ENCODE results near the gene TMEM17. TPM values are rescaled to one million over a fixed set of nuclear protein-coding genes. Genes with fewer than 3 reads are reported as not detected.
A peak's percentile ranks its signal among the peaks of the same experiment; 100 is the strongest.

Gene TMEM17
- 1.9 and 4.2 TPM in 2 replicates for total RNA-seq (ENCODE audit: low replicate concordance)
- long read RNA-seq, transcript TMEM17-201 (4 exons, 1,797 nt): major isoform, 5 of 6 reads
- long read RNA-seq, partial matches to known transcripts: 0 of 6 reads
- long read RNA-seq, other reads (novel, unspliced or antisense): 1 of 6 reads

GRCh38 chr2:62505750-62506420, at the start of gene TMEM17:
TMEM17 (minus strand) TSS chr2:62506195; CDS start chr2:62506129, 66 bp downstream.
- H3K36me3 Mint-ChIP-seq: no peaks in the 10 kb centered on the region
- H3K9me3 Mint-ChIP-seq: no peaks in the 10 kb centered on the region
- H3K4me3 Mint-ChIP-seq: peak within 1 kb of the TSS; percentile 92
- peak within 1 kb of the TSS; percentile 90 for H3K27ac Mint-ChIP-seq
- H3K27me3 Mint-ChIP-seq: no peaks in the 10 kb centered on the region
- DNase-seq (ENCODE audit: extremely low spot score, unreplicated experiment): peak; percentile 91
- peaks cover 12% of the 10 kb centered on the region for H3K4me1 Mint-ChIP-seq (ENCODE audit: unreplicated experiment)
- no peak for TF ChIP-seq CTCF (conservative IDR thresholded peaks at IDR 0.05)

GRCh38 chr2:62554440-62554839, 48.4 kb upstream of the TMEM17 start:
- H3K4me1 Mint-ChIP-seq (ENCODE audit: unreplicated experiment): no peaks in the 10 kb centered on the region
- no peak for DNase-seq (ENCODE audit: extremely low spot score, unreplicated experiment)
- no peaks in the 10 kb centered on the region for H3K27me3 Mint-ChIP-seq
- peaks cover 6% of the 10 kb centered on the region for H3K9me3 Mint-ChIP-seq
- TF ChIP-seq CTCF (conservative IDR thresholded peaks at IDR 0.05): no peak
- no peak overlapping the region for H3K27ac Mint-ChIP-seq
- no peak overlapping the region for H3K4me3 Mint-ChIP-seq
- H3K36me3 Mint-ChIP-seq: no peaks in the 10 kb centered on the region

- H3K36me3 Mint-ChIP-seq: no peaks in the 10 kb centered on the region
- H3K27me3 Mint-ChIP-seq: no peaks in the 10 kb centered on the region
- no peak for DNase-seq (ENCODE audit: extremely low spot score, unreplicated experiment)
- no peaks in the 10 kb centered on the region for H3K9me3 Mint-ChIP-seq
- no peak for TF ChIP-seq CTCF (conservative IDR thresholded peaks at IDR 0.05)
- no peak overlapping the region for H3K27ac Mint-ChIP-seq
- no peaks in the 10 kb centered on the region for H3K4me1 Mint-ChIP-seq (ENCODE audit: unreplicated experiment)
- no peak overlapping the region for H3K4me3 Mint-ChIP-seq
Measured at GRCh38 chr2:62550461-62550860, 44.5 kb upstream of the TMEM17 start.

- no peak for DNase-seq (ENCODE audit: extremely low spot score, unreplicated experiment)
- no peaks in the 10 kb centered on the region for H3K27me3 Mint-ChIP-seq
- TF ChIP-seq CTCF (conservative IDR thresholded peaks at IDR 0.05): no peak
- no peaks in the 10 kb centered on the region for H3K4me1 Mint-ChIP-seq (ENCODE audit: unreplicated experiment)
- no peaks in the 10 kb centered on the region for H3K36me3 Mint-ChIP-seq
- H3K9me3 Mint-ChIP-seq: no peaks in the 10 kb centered on the region
- H3K27ac Mint-ChIP-seq: no peak overlapping the region
- no peak overlapping the region for H3K4me3 Mint-ChIP-seq
Measured at GRCh38 chr2:62547854-62548253, 41.9 kb upstream of the TMEM17 start.

- no peak for DNase-seq (ENCODE audit: extremely low spot score, unreplicated experiment)
- Mint-ChIP-seq H3K27ac (no peak overlapping the region), H3K4me3 (no peak overlapping the region), H3K36me3 (no peaks in the 10 kb centered on the region), H3K4me1 (ENCODE audit: unreplicated experiment) (peaks cover 15% of the 10 kb centered on the region), H3K27me3 (no peaks in the 10 kb centered on the region), H3K9me3 (no peaks in the 10 kb centered on the region)
- no peak for TF ChIP-seq CTCF (conservative IDR thresholded peaks at IDR 0.05)
Measured at GRCh38 chr2:62545261-62545660, 39.3 kb upstream of the TMEM17 start.

Data from type B pancreatic cell (in vitro differentiated cells).